ENCODE data around the gene SLC29A1. TPM values are rescaled to one million over a fixed set of nuclear protein-coding genes. Genes with fewer than 3 reads are reported as not detected.

SLC29A1 gene
- total and polyA plus RNA-seq, 4 donors, result 19.1 to 42.7 (median 26.4) TPM

DNA sequence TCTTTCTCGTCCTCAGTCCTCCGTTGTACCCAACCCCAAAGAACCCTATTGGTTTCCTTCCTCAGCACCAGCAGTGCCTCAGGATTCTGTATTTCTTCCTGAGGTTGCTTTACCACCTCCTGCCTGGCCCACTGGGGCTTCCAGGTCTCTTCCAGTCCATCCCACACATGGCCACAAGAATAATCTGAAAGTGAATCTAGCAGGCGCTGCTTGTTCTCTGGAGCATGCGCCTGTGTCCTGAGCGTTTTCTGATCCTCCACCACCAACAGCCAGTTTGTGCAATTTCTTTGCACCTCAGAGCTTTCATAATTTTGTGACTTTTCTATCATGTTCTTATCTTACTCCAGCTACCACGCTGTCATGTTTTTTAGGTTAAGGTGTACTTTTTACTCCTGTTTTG lies 11.9 kb downstream of the SLC29A1 start:
- ATAC-seq (ENCODE audit: insufficient read depth, low FRiP score) (no peak), DNase-seq (no peak)
- TF ChIP-seq, protein P1, sequence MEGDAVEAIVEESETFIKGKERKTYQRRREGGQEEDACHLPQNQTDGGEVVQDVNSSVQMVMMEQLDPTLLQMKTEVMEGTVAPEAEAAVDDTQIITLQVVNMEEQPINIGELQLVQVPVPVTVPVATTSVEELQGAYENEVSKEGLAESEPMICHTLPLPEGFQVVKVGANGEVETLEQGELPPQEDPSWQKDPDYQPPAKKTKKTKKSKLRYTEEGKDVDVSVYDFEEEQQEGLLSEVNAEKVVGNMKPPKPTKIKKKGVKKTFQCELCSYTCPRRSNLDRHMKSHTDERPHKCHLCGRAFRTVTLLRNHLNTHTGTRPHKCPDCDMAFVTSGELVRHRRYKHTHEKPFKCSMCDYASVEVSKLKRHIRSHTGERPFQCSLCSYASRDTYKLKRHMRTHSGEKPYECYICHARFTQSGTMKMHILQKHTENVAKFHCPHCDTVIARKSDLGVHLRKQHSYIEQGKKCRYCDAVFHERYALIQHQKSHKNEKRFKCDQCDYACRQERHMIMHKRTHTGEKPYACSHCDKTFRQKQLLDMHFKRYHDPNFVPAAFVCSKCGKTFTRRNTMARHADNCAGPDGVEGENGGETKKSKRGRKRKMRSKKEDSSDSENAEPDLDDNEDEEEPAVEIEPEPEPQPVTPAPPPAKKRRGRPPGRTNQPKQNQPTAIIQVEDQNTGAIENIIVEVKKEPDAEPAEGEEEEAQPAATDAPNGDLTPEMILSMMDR (IDR thresholded peaks at IDR 0.05; ENCODE audit: control extremely low read depth, extremely low read depth), result no peak
- H3K4me3 ChIP-seq, result no peak overlapping the region
- WGBS, 2 donors, result 48 to 72% methylated on average over 6 of the region's 6 CpGs
- H3K9ac ChIP-seq (ENCODE audit: insufficient read depth in 1 of 2, low read length in 2 of 2), result no peak overlapping the region
- H3K4me1 ChIP-seq (ENCODE audit: control insufficient read depth in 5 of 5, insufficient read depth in 5 of 5, low read length in 5 of 5), result peaks cover 0 to 20% (median 7%) of the 10 kb centered on the region in 5 donors
- peak overlapping the region; percentile 52 to 55 for H3K27ac ChIP-seq (ENCODE audit: low read depth in 1 of 2, low read length in 1 of 2)
- H3K9me3 ChIP-seq (ENCODE audit: control insufficient read depth in 4 of 4, insufficient read depth in 3 of 4, low read length in 3 of 4), result no peaks in the 10 kb centered on the region
- peaks cover 0 to 14% (median under 1%) of the 10 kb centered on the region in 4 donors for H3K36me3 ChIP-seq (ENCODE audit: control insufficient read depth in 4 of 4, insufficient read depth in 4 of 4, low read length in 4 of 4)
- no peaks in the 10 kb centered on the region for H3K27me3 ChIP-seq (ENCODE audit: control insufficient read depth in 3 of 3, insufficient read depth in 3 of 3, low read length in 2 of 3)

DNA sequence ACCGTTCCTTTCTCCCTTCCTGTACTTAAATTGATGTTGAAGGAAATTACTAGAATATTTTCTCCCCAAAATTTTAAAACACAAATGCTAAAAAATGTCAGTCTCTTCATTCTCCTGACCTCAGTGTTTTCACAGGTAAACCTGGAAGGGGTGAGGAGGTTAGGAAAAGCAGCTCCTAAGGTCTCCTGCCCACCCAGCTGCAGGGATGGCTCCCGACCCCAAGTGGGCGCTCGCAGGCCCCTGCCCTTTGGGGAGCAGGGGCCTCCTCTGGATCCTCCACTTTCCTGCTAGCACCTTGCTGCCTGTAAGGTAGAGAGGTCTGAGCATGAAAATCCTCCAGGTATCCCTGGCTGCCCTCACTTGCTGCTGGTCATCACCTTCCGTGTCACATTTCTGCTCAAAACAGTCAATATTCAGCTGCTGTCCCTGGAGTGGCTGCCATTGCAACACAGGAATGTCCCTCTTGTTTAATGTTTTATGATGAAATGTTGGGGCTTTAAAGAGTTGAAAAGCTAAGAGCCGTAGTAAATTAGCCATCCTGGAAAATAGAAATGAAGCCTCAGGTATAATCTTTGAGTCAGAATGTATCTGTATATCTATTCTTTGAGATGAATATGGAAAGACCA lies 12.6 kb downstream of the SLC29A1 start:
- TF ChIP-seq, protein P1 (IDR thresholded peaks at IDR 0.05; ENCODE audit: control extremely low read depth, extremely low read depth), result no peak
- DNase-seq, result no peak
- ATAC-seq (ENCODE audit: insufficient read depth, low FRiP score), result no peak
- Histone ChIP-seq H3K4me3 (no peak overlapping the region), H3K9me3 (ENCODE audit: control insufficient read depth in 4 of 4, insufficient read depth in 3 of 4, low read length in 3 of 4) (no peaks in the 10 kb centered on the region), H3K27ac (ENCODE audit: low read depth in 1 of 2, low read length in 1 of 2) (no peak overlapping the region), H3K27me3 (ENCODE audit: control insufficient read depth in 3 of 3, insufficient read depth in 3 of 3, low read length in 2 of 3) (no peaks in the 10 kb centered on the region), H3K9ac (ENCODE audit: insufficient read depth in 1 of 2, low read length in 2 of 2) (no peak overlapping the region), H3K36me3 (ENCODE audit: control insufficient read depth in 4 of 4, insufficient read depth in 4 of 4, low read length in 4 of 4) (peaks cover 0 to 12% (median 0%) of the 10 kb centered on the region in 4 donors), H3K4me1 (ENCODE audit: control insufficient read depth in 5 of 5, insufficient read depth in 5 of 5, low read length in 5 of 5) (peaks cover 0 to 20% (median 7%) of the 10 kb centered on the region in 5 donors)
- 69 to 77% methylated on average over 6 of the region's 6 CpGs for WGBS, 2 donors

DNA sequence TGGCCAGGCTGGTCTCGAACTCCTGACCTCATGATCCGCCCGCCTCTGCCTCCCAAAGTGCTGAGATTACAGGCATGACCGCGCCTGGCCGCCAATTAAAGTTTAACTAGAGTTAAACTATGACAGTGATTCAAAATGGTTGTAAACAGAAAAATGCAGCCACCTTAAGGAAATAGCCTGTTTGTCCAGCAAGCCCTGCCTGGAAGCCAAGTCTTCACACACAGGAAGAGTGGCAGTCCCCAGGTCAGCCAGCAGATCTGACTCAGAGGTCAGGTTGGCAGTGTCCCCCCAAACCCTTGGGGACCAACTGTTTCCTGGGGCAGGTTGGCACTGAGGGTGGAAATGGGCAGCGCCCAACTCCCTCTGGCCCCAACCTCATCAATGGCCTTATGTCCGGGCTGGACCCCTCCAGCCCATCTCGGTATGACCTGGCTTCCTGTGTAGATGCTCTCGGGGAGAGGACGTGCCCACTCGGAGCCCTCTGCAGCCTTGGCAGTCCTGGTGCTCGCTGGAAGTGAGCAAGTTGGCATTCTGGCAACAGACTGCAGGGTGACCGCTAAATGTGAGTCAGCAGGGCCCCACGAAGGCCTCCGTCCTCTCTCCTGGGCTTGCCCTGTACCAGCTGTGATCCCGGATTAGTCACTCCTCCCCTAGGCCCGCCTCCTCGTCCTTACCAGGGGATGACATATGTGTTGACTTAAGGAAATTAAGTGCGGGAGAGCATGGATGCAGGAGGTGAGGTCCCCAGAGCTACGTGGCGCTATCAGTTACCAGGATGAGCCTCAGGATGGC lies 13.8 kb downstream of the SLC29A1 start:
- Histone ChIP-seq H3K36me3 (ENCODE audit: control insufficient read depth in 4 of 4, insufficient read depth in 4 of 4, low read length in 4 of 4) (peaks cover 0 to 4% (median 0%) of the 10 kb centered on the region in 4 donors), H3K4me1 (ENCODE audit: control insufficient read depth in 5 of 5, insufficient read depth in 5 of 5, low read length in 5 of 5) (peaks cover 0 to 20% (median 7%) of the 10 kb centered on the region in 5 donors), H3K9ac (ENCODE audit: insufficient read depth in 1 of 2, low read length in 2 of 2) (peak overlapping the region; percentile 31 to 84), H3K4me3 (peak overlapping the region; percentile 58), H3K27me3 (ENCODE audit: control insufficient read depth in 3 of 3, insufficient read depth in 3 of 3, low read length in 2 of 3) (no peaks in the 10 kb centered on the region), H3K9me3 (ENCODE audit: control insufficient read depth in 4 of 4, insufficient read depth in 3 of 4, low read length in 3 of 4) (no peaks in the 10 kb centered on the region), H3K27ac (ENCODE audit: low read depth in 1 of 2, low read length in 1 of 2) (peak overlapping the region; percentile 95 to 96)
- peak; percentile 83 to 87 (median 84) for DNase-seq
- TF ChIP-seq, protein P1 (IDR thresholded peaks at IDR 0.05; ENCODE audit: control extremely low read depth, extremely low read depth), result no peak
- 30 to 36% methylated on average over 22 of the region's 22 CpGs for WGBS, 2 donors
- peak; percentile 93 for ATAC-seq (ENCODE audit: insufficient read depth, low FRiP score)

Measured in lung (tissue), 12 donors.